HepG2 (cell line): ENCODE results near the gene CDT1. TPM values are rescaled to one million over a fixed set of nuclear protein-coding genes. Genes with fewer than 3 reads are reported as not detected.

Experiments
- CCDC6 ChIP-seq: sonication (generic); formaldehyde crosslinking; IDR thresholded peaks from 2 replicates; pipeline ENCODE4 v1.8.1; 2022; ENCODE audit warnings: mild to moderate bottlenecking, missing genetic modification reagents, moderate library complexity
- DR1 ChIP-seq: sonication (generic); formaldehyde crosslinking; IDR thresholded peaks from 2 replicates; pipeline ENCODE4 v1.8.0; 2021; ENCODE audit warnings: mild to moderate bottlenecking, missing genetic modification reagents, inconsistent platforms
- ESRRA ChIP-seq: sonication (generic); formaldehyde crosslinking; IDR thresholded peaks from 2 replicates; pipeline ENCODE4 v1.5.1; 2020; ENCODE audit warnings: mild to moderate bottlenecking, low read depth, missing genetic modification reagents
- KMT2A ChIP-seq: sonication (generic); formaldehyde crosslinking; IDR thresholded peaks from 2 replicates; pipeline ENCODE4 v1.4.0; 2020; ENCODE audit warnings: missing genetic modification reagents
- PRMT3 ChIP-seq: sonication (generic); formaldehyde crosslinking; IDR thresholded peaks from 2 replicates; pipeline ENCODE4 v1.8.1; 2022; ENCODE audit warnings: low read depth, mild to moderate bottlenecking, moderate library complexity, missing genetic modification reagents, borderline replicate concordance
- RNF2 ChIP-seq: fragments of 450-650 bp; conservative IDR thresholded peaks from 2 replicates; pipeline ENCODE4 v1.6.1; 2016; ENCODE audit warnings: low read depth
- TFDP2 ChIP-seq: sonication (generic); formaldehyde crosslinking; IDR thresholded peaks from 2 replicates; pipeline ENCODE4 v1.4.0; 2020; ENCODE audit warnings: missing genetic modification reagents
- TFE3 ChIP-seq: IDR thresholded peaks from 2 replicates; pipeline ENCODE4 v1.6.1; 2016
- THRA ChIP-seq: sonication (generic); formaldehyde crosslinking; IDR thresholded peaks from 2 replicates; pipeline ENCODE4 v1.4.0; 2020; ENCODE audit warnings: missing genetic modification reagents, borderline replicate concordance
- ZBTB10 ChIP-seq: sonication (generic); formaldehyde crosslinking; IDR thresholded peaks from 2 replicates; pipeline ENCODE4 v1.4.0; 2020; ENCODE audit warnings: missing genetic modification reagents, borderline replicate concordance
- ZNF292 ChIP-seq: sonication (generic); formaldehyde crosslinking; IDR thresholded peaks from 2 replicates; pipeline ENCODE4 v1.8.1; 2022; ENCODE audit warnings: mild to moderate bottlenecking, low read depth, missing genetic modification reagents, borderline replicate concordance
- ZNF570 ChIP-seq: sonication (generic); formaldehyde crosslinking; IDR thresholded peaks from 2 replicates; pipeline ENCODE4 v1.4.0; 2020; ENCODE audit warnings: mild to moderate bottlenecking, missing genetic modification reagents, borderline replicate concordance
- polyA plus RNA-seq, 8 experiments: library from polyadenylated mRNA; depleted of rRNA in 3 of 8; stranded (reverse) in 7 of 8; unstranded in 1 of 8; fragments of >200 nt; fragmentation: Illumina TruSeq in 4 of 8; extraction: Trizol in 4 of 8; gene quantifications; 2 replicates each; pipeline versions ENCODE4 v1.2.1 to v1.2.3, GENCODE V29; 2011 to 2016; ENCODE audit warnings: low read depth in 4 of 8, missing spikeins in 1 of 8, mixed read lengths in 1 of 8; ENCODE audit not compliant: insufficient read depth in 1 of 8
- total RNA-seq, 5 experiments: library from RNA; depleted of rRNA; stranded (reverse); fragments of >200 nt; fragmentation: Illumina TruSeq; extraction: Trizol; gene quantifications; 2 replicates each; pipeline ENCODE4 v1.2.3, GENCODE V29; 2016; ENCODE audit warnings: low read depth in 1 of 5

The CDT1 gene
- total and polyA plus RNA-seq, 2 of the 13 experiments (the other 11 are each of a cell fraction or from before 2014, with no cell fraction given) = 23.1 to 23.8 TPM

- no peak for TF ChIP-seq ZNF292
- 0 out of 2 replicates have a peak, but pooled peaks have one; percentile 30 for TF ChIP-seq CCDC6 (CRISPR knock-in tag)
- no peak for TF ChIP-seq ZBTB10 (CRISPR knock-in tag)
- TF ChIP-seq THRA (CRISPR knock-in tag) = no peak
- TF ChIP-seq RNF2 = peak; percentile 20; the same call in 1 of the 2 replicates
- TF ChIP-seq TFE3 = peak; percentile 49; the same call in 1 of the 2 replicates
- no peak for TF ChIP-seq ZNF570 (CRISPR knock-in tag)
- peak; percentile 82; the same call in 1 of the 2 replicates for TF ChIP-seq KMT2A (CRISPR knock-in tag)
- 0 out of 2 replicates have a peak, but pooled peaks have one; percentile 38 for TF ChIP-seq ESRRA
- TF ChIP-seq DR1 (CRISPR knock-in tag) = peak; percentile 32; the same call in 1 of the 2 replicates
- TF ChIP-seq PRMT3 (CRISPR knock-in tag) = no peak
- peak; percentile 71 for TF ChIP-seq TFDP2
These were observed 18.3 kb upstream of the CDT1 start, which contains the start of gene PIEZO1 (continued) for GRCh38 chr16:88785106-88785924.
